ENCODE data around the gene FAU.
A peak's percentile ranks its signal among the peaks of the same experiment; 100 is the strongest.
"Not testable (repeated sequence)": the region's sequence is repeated elsewhere in the genome, so short reads cannot be mapped to it uniquely, and the experiment has no call there.

The FAU gene

DNA sequence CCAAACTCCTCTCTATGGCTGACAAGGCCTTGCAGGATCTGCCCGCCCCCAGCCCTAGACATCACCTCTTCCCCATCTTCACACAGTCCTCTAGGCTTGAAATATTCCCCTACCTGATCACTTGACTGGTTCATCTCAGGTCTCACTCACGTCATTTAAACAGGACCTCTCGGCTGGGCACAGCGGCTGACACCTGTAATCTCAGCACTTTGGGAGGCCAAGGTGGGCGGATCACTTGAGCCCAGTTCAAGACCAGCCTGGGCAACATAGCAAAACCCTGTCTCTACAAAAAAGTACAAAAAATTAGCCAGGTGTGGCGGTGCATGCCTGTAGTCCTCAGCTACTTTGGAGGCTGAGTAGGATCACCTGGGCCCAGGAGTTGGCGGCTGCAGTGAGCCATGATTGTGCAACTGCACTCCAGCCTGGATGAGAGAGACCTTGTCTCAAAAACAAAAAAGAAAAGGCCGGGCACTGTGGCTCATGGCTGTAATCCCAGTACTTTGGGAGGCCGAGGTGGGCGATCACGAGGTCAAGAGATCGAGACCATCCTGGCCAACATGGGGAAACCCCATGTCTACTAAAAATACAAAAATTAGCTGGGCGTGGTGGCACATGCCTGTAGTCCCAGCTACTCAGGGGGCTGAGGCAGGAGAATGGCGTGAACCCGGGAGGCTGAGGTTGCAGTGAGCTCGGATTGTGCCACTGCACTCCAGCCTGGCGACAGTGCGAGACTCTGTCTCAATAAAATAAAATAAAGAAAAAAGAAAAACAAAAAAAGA lies 2.9 kb downstream of the FAU start:
- DNase-seq, result not testable (repeated sequence)

DNA sequence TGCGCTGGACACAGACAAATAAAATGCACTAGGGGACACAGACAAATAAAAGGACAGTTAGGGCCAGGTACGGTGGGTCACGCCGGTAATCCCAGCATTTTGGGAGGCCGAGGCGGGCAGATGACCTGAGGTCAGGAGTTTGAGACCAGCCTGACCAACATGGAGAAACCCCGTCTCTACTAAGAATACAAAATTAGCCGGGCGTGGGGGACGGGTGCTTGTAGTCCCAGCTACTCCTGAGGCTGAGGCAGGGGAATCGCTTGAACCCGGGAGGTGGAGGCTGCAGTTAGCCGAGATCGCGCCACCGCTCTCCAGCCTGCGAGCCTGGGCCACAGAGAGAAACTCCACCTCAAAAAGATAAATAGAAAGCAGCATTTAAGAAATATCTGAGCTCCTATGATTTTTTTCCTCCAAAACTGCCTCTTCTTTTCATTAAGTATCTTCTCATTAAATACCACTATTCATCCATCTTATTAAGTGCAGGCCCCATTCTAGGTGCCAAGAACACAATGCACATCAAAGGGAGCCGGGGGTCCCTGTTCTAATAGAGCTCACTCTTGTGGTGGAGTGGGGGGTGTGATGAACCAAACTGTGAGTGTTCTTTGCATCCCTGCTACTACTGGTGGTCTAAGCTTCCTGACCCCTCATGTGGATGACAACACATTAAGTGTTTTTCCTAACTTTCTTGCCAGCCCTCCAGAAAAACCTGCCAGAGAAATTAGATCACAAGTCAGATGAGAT lies 3.7 kb downstream of the FAU start:
- DNase-seq, result no peak

DNA sequence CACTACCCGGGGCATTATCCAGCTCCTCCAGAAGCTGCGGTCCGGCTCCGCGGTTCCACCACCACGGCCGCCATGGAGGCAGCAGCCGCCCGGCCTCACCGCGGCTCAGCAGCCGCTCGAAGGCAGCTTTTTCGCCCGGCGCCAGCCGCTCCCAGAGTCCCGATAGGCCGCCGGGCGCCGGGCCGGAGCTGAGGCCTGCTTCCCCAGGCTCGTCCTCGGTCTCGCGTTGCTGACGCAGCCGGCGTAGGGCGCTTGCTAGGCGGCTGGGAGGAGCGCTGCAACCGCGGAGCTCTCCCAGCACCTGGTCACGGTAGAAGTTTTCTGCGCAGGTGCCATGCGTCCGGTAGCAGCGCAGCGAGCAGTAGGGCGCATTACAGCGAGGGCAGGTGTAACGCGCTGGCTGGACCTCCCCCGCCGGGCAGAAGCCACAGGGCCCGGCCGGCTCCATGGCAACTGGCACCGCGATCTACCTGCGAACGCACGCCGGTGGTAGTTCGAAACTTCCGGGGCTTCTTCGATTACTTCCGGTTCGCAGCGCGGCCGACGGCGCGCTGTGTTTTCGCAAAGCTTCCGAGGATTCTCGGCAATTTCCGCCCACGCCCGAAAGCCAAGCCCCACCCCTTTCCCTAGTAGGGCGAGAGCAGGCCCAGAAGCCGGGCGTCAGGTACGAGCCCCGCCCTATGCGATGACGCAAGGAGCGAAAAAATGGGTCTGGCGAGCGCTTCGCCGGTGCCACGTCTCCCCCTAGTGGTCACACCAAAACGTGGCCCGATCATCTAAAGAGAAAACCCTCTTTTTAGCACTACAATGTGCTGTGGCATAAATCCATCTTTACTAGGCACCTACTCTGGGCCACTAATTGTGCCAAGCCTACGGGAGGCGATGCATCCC lies 4.5 kb downstream of the FAU start, which contains the start of gene ZNHIT2:
Gene ZNHIT2 (minus strand): TSS at position 496 of the 891 bp plus-strand sequence. CDS start 48 bp downstream, at position 448.
- DNase-seq, result peak; percentile 100

DNA sequence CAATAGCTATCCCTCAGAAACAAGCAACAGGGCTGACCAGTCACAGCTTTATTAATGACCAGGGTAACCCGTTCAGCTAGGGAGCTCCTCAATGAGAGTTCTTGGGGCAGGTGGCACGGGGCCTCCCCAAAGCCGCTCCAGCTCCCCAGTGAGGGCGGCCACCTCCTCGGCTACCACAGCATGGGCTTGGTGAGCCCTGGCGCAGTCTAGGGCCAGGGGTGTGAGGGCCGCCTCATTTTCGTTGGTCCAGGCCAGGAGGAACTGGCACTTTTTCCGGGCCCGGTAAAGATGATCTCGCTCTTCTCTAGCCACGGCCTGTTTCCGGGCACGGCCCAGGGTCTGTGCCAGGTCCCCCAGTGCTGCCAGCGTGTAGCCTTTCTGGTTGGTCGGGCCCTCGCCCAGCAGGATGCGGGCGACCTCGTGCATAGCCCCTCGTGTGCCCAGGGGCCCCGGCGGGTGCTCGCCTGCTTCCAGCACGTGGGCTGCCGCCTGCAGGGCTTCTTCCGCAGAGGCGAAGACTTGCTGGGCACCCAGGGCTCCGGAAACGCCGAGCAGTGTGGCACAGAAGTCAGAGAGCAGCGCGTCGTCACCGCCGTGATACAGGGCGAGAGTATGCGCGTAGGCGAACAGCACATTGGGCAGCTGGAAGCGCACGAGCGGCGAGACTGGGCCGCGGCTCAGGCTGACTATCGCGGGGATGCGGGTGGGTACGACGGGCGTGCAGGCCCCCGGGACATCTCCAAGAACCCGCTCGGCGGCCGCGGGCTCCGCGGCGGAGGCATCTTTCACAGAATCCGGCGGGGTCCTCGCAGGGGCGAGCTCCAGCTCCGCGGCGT lies 5.3 kb downstream of the FAU start:
- DNase-seq, result peak; percentile 62

DNA sequence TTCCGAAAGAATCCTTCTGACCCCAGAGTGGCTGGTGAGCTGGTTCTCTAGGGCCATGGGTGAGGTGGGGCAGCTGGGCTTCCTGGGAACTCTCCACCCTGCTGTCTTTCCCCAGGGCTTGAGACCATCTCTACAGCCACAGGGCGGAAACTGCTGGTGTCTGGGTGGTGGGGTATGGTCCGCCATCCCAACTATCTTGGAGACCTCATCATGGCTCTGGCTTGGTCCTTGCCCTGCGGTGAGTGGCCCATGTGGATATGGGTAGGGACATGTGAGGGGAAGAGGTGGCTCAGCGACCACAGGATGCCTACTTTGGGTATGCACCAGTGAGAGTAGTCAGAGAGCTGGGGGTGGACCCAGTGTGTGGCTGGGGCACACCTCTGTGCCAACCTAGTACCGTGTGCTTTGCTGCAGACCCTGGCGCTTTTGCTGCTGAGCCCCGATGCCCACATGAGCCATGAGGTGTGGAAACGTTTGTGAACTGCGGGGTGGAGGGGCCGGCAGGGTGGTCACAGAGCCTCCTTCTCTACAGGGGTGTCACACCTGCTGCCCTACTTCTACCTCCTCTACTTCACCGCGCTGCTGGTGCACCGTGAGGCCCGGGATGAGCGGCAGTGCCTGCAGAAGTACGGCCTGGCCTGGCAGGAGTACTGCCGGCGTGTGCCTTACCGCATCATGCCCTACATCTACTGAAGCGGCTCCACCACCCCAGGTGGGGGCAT lies 6.4 kb downstream of the FAU start:
- DNase-seq, result no peak

DNA sequence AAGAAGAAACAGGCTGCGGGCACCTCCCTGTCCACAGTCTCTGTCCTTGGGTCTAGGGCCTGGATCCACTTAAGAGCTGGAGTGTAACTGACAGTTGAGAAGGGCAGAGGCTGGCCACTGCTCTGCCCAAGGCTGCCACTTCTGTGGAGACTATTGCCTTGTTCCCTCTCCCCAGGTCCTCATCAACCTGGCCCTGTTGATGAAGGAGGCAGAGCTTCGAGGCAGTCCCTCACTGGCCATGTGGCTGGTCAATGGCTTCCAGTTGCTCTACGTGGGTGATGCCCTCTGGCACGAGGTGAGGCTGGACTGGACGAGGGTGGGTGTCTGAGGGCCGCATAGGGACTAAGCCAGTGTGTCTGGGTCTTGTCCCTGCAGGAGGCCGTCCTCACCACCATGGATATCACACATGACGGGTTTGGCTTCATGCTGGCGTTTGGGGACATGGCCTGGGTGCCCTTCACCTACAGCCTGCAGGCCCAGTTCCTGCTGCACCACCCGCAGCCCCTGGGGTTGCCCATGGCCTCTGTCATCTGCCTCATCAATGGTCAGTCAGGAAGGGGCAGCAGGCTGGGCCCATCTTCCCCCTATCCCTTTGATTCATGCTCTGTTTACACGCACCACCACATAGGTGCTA lies 7.3 kb downstream of the FAU start:
- DNase-seq, result no peak

DNA sequence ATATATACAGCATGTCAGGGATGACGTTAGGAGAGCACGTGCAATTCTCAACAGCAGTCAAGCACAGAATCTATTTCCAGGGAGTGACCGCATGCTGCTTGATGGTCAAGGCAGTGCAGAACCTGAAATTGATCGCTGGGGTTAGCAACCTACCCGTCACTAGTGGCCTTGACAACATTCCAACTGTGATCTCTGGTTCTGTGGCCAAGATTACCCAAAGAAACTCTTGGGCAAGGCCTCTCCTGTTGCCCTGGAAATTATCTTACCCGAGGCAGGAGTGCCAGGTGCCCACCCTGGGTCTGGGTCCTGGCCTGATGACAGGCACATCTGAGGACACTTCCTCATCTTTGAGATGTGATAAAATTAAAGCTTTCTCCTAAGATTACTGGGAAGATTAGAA lies 8.1 kb downstream of the FAU start:
- DNase-seq, result no peak

DNA sequence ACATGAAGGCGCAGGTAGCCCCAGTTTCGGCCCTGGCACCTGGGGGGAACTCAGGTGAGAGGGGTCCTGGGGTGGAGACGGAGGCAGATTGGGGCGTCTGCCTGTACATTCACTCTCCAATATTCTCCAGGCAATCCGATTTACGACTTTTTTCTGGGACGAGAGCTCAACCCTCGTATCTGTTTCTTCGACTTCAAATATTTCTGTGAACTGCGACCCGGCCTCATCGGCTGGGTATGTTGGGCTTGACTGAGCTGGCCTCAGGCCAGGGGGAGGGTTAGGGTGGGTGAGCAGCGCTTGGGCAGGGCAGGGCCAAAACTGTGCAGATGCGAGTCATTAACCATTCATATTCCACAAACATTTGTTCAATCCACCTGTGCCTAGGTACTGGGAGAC lies 8.6 kb downstream of the FAU start:
- DNase-seq, result no peak

DNA sequence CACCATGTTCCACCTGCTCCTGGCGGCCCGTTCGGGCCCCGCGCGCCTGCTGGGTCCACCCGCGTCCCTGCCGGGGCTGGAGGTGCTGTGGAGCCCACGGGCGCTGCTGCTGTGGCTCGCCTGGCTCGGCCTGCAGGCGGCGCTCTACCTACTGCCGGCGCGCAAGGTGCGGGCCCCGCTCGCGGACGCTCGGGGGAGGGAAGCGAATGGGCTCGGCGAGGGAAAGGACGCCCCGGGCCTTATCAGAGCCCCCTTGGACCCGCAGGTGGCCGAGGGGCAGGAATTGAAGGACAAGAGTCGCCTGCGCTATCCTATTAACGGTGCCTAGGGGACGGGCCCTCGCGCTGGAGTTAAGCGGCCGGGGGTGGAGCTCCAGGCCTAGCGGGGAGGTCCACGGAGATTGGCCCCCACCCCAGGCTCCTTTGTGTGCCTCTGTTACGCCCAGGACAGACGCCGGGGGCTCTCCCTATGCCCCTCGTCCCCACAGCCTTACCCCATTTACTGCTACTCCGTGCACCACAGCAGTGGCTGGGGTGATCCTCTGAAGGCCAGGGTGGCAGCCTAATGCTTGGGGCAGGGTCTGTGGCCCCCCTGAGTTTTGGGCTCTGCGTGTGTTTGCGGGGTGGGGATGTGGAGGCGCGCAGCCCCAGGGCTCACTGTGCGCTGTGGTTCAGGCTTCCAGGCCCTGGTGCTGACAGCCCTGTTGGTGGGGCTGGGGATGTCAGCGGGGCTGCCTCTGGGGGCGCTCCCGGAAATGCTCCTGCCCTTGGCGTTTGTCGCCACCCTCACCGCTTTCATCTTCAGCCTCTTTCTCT lies 9.2 kb downstream of the FAU start:
- peak; percentile 79 for DNase-seq

DNA sequence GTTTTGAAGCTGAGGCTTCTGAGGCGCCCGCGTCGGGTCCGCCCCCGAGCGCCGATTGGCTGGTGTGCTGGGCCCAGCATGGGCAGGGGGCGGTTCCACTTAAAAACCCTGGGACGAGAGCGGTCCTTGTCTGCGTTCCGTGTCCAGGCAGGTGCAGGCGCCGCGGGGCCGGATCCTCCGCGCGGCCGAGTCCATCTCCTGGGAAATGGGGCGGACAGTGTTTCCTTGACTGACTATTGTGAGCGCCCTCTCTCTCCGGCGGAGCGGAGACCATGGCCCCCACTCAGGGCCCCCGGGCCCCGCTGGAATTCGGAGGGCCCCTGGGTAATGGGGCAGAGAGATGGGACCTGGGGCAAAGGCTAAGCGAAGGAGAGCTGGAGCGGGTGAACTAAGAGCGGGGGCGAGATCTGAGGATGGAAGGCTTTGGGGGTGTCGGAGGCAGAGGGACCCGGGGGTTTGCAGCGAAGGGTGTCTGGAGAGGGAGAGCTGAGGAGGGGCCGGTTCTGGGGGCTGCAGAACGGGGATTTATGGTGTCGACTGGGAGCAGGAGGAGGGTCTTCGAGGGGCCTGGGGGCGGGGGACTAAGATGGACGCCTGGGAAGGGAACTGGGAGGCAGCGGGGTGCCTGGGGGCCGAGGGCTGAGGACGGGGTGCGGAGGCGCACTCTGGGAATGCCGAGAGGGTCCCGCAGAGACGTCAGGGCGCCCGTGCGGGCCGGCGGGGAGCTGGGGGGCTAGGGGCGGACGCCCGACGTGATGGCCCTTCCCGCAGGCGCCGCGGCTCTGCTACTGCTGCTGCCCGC lies 10.0 kb downstream of the FAU start, which contains the start of gene TM7SF2:
Gene TM7SF2 (plus strand): TSS at position 129 of the 802 bp plus-strand sequence. CDS start 144 bp downstream, at position 273.
- peak; percentile 95 for DNase-seq

DNA sequence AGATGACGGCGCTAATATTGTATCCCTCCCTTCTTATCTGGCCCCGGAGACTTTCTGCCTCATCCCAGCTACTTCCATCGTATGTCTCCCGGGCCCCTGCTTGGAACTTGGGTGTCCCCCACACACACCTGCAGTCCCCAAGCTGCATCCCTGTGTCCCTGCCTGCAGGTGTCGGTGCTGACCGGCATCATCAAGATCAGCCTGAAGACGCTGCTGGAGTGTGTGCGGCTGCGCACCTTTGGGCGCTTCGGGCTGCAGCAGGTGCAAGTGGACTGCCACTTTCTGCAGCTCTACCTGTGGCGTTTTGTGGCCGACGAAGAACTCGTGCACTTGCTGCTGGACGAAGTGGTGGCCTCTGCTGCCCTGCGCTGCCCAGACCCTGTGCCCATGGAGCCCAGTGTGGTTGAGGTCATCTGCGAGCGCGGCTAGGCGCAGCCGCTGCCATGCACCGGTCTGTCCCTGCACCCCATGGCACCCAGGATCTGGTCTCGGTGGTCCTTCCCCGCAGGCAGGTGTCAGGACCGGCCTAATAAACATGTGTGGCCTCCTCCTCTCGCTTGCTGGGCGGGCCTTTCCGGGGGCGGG lies 10.7 kb downstream of the FAU start:
- DNase-seq, result no peak

DNA sequence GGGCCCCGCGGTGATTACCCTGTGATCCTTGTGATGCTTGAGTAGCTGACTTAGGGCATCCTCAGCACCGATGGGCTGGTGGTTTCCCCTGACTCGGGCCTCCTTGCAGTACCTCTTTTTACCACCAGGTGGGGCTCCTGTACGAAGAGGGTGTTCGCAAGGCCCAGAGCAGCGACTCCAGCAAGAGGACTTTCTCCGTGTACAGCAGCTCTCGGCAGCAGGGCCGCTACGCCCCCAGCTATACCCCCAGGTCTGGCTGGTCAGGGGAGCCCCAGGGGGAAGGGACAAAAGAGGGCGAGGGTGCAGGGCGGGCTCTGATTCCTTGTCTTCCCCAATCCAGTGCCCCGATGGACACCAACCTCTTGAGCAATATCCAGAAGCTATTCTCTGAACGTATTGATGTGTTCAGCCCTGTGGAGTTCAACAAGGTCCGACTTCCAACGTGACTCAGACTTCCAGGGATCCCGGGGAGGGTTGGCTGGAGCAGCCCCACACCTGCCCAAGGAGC lies 11.5 kb downstream of the FAU start:
- peak; percentile 99 for DNase-seq

DNA sequence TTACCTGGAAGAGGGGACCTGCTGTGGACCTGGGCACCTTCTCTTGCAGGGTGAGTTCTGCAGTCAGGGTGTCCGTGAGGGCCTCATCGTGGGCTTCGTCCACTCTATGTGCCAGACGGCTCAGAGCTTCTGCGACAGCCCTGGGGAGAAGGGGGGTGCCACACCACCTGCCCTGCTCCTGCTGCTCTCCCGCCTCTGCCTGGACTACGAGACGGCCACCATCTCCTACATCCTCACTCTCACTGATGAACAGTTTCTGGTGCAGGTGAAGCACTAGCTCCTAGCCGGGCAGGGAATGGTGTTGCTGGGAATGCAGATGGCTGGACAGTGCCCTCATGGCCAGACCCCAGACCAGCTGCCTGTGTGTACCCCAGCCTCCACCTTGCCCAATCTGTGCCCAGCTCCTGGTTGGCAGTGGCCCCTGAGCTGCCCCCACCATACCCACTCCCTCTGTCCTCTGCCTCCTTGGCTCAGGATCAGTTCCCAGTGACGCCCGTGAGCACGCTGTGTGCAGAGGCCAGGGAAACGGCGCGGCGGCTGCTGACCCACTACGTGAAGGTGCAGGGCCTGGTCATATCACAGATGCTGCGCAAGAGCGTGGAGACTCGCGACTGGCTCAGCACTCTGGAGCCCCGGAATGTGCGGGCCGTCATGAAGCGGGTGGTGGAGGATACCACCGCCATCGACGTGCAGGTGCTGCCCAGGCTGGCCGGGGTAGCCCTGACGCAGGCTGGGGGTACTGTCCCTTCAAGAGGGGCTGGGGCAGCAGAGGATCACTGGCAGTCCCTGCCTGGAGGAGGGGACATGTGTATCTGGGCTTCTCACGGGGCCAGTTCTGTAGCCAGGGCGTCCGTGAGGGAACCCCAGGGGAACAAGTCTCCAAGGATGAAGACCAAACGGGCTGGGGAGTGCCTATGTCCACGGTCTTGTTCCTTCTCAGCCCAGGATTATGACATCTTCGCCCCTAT lies 12.4 kb downstream of the FAU start:
- DNase-seq, result no peak

DNA sequence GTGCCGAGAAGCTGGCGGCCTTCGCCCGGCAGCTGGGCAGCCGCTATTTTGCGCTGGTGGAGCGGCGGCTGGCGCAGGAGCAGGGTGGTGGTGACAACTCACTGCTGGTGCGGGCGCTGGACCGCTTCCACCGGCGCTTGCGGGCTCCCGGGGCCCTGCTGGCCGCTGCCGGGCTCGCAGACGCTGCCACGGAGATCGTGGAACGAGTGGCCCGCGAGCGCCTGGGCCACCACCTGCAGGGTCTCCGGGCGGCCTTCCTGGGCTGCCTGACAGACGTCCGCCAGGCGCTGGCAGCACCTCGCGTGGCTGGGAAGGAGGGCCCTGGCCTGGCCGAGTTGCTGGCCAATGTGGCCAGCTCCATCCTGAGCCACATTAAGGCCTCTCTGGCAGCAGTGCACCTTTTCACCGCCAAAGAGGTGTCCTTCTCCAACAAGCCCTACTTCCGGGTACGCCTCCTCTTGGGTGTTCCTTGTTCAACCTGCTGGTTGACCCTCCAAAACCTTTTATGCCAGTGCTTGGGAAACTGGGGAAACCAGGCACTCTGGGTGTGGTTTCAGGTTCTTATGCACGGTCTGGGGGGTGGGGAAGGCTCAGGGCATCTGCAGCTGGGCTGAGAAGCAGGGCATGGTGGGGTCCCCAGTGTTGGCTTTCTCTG lies 13.3 kb downstream of the FAU start:
- DNase-seq, result no peak

DNA sequence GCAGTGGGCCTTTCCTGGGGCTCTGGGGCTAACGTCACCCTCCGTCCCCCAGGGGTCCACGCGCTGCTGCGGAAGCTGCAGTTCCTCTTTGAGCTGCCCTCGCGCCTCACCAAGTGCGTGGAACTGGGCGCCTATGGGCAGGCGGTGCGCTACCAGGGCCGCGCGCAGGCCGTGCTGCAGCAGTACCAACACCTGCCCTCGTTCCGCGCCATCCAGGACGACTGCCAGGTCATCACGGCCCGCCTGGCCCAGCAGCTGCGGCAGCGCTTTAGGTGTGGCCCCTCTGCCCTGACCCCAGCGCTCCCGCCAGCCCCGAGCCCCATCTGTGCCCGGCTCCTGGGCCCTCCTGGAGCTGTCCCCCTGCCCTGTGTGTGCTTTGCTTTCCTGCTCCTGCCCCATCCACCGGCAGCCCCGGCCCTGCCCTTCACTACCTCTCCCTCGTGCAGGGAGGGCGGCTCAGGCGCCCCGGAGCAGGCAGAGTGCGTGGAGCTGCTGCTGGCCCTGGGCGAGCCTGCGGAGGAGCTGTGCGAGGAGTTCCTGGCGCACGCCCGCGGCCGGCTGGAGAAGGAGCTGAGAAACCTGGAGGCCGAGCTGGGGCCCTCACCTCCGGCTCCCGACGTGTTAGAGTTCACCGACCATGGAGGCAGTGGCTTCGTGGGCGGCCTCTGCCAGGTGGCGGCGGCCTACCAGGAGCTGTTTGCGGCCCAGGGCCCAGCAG lies 14.0 kb downstream of the FAU start:
- DNase-seq, result no peak

DNA sequence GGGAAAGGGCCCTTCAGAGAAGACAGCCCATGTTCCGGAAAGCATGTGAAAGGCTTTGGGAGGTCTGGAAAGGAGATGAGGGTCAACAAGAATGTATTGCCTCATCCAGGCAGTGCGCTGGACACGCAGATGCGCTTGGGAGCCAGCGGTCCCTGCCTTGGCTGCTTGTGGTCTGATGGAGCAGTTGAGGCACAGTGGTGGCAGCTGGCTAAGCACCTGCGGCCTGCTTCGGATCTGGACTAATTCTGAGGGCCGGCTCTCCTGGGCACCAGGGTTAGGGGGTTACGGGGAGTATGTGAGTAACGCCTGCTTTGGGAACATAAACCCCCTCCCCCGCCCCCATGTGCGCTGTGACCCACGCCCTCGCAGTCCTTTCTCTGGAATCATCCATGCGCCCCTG lies 14.9 kb downstream of the FAU start:
- no peak for DNase-seq

Data from activated CD4-positive, CD25-positive, alpha-beta regulatory T cell treated with anti-CD3 and anti-CD28 coated beads, Interleukin-2, amount 50 U/mL, for 72 hours (primary cell).